Measurements from ENCODE around the gene GABRR1. TPM values are rescaled to one million over a fixed set of nuclear protein-coding genes. Genes with fewer than 3 reads are reported as not detected.

Gene GABRR1
- total RNA-seq, 5 donors from 2014 or later (not counting 1 experiment from before 2014, with no cell fraction given), result not detected

- Histone ChIP-seq H3K4me1 (ENCODE audit: control insufficient read depth in 1 of 2, extremely low read depth in 1 of 2, insufficient read depth in 2 of 2, low read length in 2 of 2) (no peaks in the 10 kb centered on the region), H3K36me3 (ENCODE audit: control insufficient read depth in 2 of 2, extremely low read depth in 1 of 2, insufficient read depth in 1 of 2, low read length in 1 of 2) (no peaks in the 10 kb centered on the region), H3K27me3 (replicated peaks in 1 of 2; ENCODE audit: control insufficient read depth in 2 of 2, extremely low read depth in 1 of 2, insufficient read depth in 2 of 2, low read length in 1 of 2) (no peaks in the 10 kb centered on the region), H3K4me3 (ENCODE audit: control insufficient read depth in 1 of 2, extremely low read depth in 1 of 2, low read length in 1 of 2) (no peak overlapping the region), H3K27ac (ENCODE audit: low read length) (no peak overlapping the region), H3K9me3 (no peaks in the 10 kb centered on the region)
- no peak for DNase-seq
- ATAC-seq (replicated peaks in 1 of 4), result no peak
- Mint-ChIP-seq H3K4me3 (no peak overlapping the region), H3K27me3 (peaks cover 6 to 13% of the 10 kb centered on the region in 2 donors), H3K4me1 (no peaks in the 10 kb centered on the region), H3K9me3 (no peaks in the 10 kb centered on the region), H3K36me3 (no peaks in the 10 kb centered on the region), H3K27ac (no peak overlapping the region)
- CTCF ChIA-PET, result interaction anchor here in 1 of 2 donors (0.6 kb wide), 1 partner anchor 27 kb away, joined by 4 read pairs; no protein-coding TSS in a partner anchor
- WGBS (ENCODE audit: insufficient coverage), result no CpG with 5 or more reads among the region's 5 CpGs
- POLR2A ChIA-PET, result no interaction called here
Measured at GRCh38 chr6:89212472-89212871, 4.7 kb downstream of the GABRR1 start.

- Mint-ChIP-seq H3K4me1 (no peaks in the 10 kb centered on the region), H3K27me3 (peaks cover 6 to 18% of the 10 kb centered on the region in 2 donors), H3K27ac (no peak overlapping the region), H3K36me3 (no peaks in the 10 kb centered on the region), H3K4me3 (no peak overlapping the region), H3K9me3 (no peaks in the 10 kb centered on the region)
- no peaks in the 10 kb centered on the region for H3K9me3 ChIP-seq
- no peak overlapping the region for H3K4me3 ChIP-seq (ENCODE audit: control insufficient read depth in 1 of 2, extremely low read depth in 1 of 2, low read length in 1 of 2)
- H3K36me3 ChIP-seq (ENCODE audit: control insufficient read depth in 2 of 2, extremely low read depth in 1 of 2, insufficient read depth in 1 of 2, low read length in 1 of 2), result no peaks in the 10 kb centered on the region
- ChIA-PET POLR2A (no interaction called here), CTCF (no interaction called here)
- 93% methylated on average over 5 of the region's 6 CpGs for WGBS (ENCODE audit: insufficient coverage)
- ATAC-seq (replicated peaks in 1 of 4), result no peak
- no peak for DNase-seq
- H3K27me3 ChIP-seq (replicated peaks in 1 of 2; ENCODE audit: control insufficient read depth in 2 of 2, extremely low read depth in 1 of 2, insufficient read depth in 2 of 2, low read length in 1 of 2), result no peaks in the 10 kb centered on the region
- H3K27ac ChIP-seq (ENCODE audit: low read length), result no peak overlapping the region
- no peaks in the 10 kb centered on the region for H3K4me1 ChIP-seq (ENCODE audit: control insufficient read depth in 1 of 2, extremely low read depth in 1 of 2, insufficient read depth in 2 of 2, low read length in 2 of 2)
Measured at GRCh38 chr6:89209457-89209856, 7.7 kb downstream of the GABRR1 start.

- ChIA-PET POLR2A (no interaction called here), CTCF (no interaction called here)
- no peaks in the 10 kb centered on the region for H3K36me3 Mint-ChIP-seq
Measured at GRCh38 chr6:89208551-89208950, 8.6 kb downstream of the GABRR1 start.

GRCh38 chr6:89205819-89206218, 11.3 kb downstream of the GABRR1 start:
- no peaks in the 10 kb centered on the region for H3K9me3 Mint-ChIP-seq
- POLR2A ChIA-PET, result no interaction called here

More at GRCh38 chr6:89208551-89208950, 8.6 kb downstream of the GABRR1 start:
- 90% methylated on average over 2 of the region's 4 CpGs for WGBS (ENCODE audit: insufficient coverage)
- H3K9me3 ChIP-seq, result no peaks in the 10 kb centered on the region
- no peaks in the 10 kb centered on the region for H3K36me3 ChIP-seq (ENCODE audit: control insufficient read depth in 2 of 2, extremely low read depth in 1 of 2, insufficient read depth in 1 of 2, low read length in 1 of 2)
- no peak for ATAC-seq (replicated peaks in 1 of 4)
- Mint-ChIP-seq H3K9me3 (no peaks in the 10 kb centered on the region), H3K27ac (no peak overlapping the region), H3K4me3 (no peak overlapping the region), H3K27me3 (peaks cover 6 to 18% of the 10 kb centered on the region in 2 donors), H3K4me1 (no peaks in the 10 kb centered on the region)
- no peaks in the 10 kb centered on the region for H3K27me3 ChIP-seq (replicated peaks in 1 of 2; ENCODE audit: control insufficient read depth in 2 of 2, extremely low read depth in 1 of 2, insufficient read depth in 2 of 2, low read length in 1 of 2)
- H3K4me1 ChIP-seq (ENCODE audit: control insufficient read depth in 1 of 2, extremely low read depth in 1 of 2, insufficient read depth in 2 of 2, low read length in 2 of 2), result no peaks in the 10 kb centered on the region
- DNase-seq, result no peak
- no peak overlapping the region for H3K4me3 ChIP-seq (ENCODE audit: control insufficient read depth in 1 of 2, extremely low read depth in 1 of 2, low read length in 1 of 2)
- H3K27ac ChIP-seq (ENCODE audit: low read length), result no peak overlapping the region

GRCh38 chr6:89204096-89204495, 13.1 kb downstream of the GABRR1 start:
- H3K27me3 ChIP-seq (replicated peaks in 1 of 2; ENCODE audit: control insufficient read depth in 2 of 2, extremely low read depth in 1 of 2, insufficient read depth in 2 of 2, low read length in 1 of 2), result no peaks in the 10 kb centered on the region
- no peak overlapping the region for H3K27ac Mint-ChIP-seq
- no peaks in the 10 kb centered on the region for H3K9me3 Mint-ChIP-seq
- H3K4me1 ChIP-seq (ENCODE audit: control insufficient read depth in 1 of 2, extremely low read depth in 1 of 2, insufficient read depth in 2 of 2, low read length in 2 of 2), result no peaks in the 10 kb centered on the region
- H3K27me3 Mint-ChIP-seq, result peaks cover 0 to 9% of the 10 kb centered on the region in 2 donors
- CTCF ChIA-PET, result no interaction called here
- H3K4me3 Mint-ChIP-seq, result no peak overlapping the region
- H3K36me3 ChIP-seq (ENCODE audit: control insufficient read depth in 2 of 2, extremely low read depth in 1 of 2, insufficient read depth in 1 of 2, low read length in 1 of 2), result no peaks in the 10 kb centered on the region
- ATAC-seq (replicated peaks in 1 of 4), result no peak
- H3K9me3 ChIP-seq, result no peaks in the 10 kb centered on the region
- no peaks in the 10 kb centered on the region for H3K36me3 Mint-ChIP-seq
- POLR2A ChIA-PET, result no interaction called here
- H3K27ac ChIP-seq (ENCODE audit: low read length), result no peak overlapping the region
- WGBS (ENCODE audit: insufficient coverage), result 82% methylated on average over 6 of the region's 11 CpGs
- DNase-seq, result no peak
- no peak overlapping the region for H3K4me3 ChIP-seq (ENCODE audit: control insufficient read depth in 1 of 2, extremely low read depth in 1 of 2, low read length in 1 of 2)
- H3K4me1 Mint-ChIP-seq, result no peaks in the 10 kb centered on the region

More at GRCh38 chr6:89205819-89206218, 11.3 kb downstream of the GABRR1 start:
- DNase-seq (no peak), ATAC-seq (replicated peaks in 1 of 4) (no peak)
- peaks cover 0 to 11% of the 10 kb centered on the region in 2 donors for H3K27me3 Mint-ChIP-seq
- Histone ChIP-seq H3K27ac (ENCODE audit: low read length) (no peak overlapping the region), H3K27me3 (replicated peaks in 1 of 2; ENCODE audit: control insufficient read depth in 2 of 2, extremely low read depth in 1 of 2, insufficient read depth in 2 of 2, low read length in 1 of 2) (no peaks in the 10 kb centered on the region), H3K4me1 (ENCODE audit: control insufficient read depth in 1 of 2, extremely low read depth in 1 of 2, insufficient read depth in 2 of 2, low read length in 2 of 2) (no peaks in the 10 kb centered on the region), H3K36me3 (ENCODE audit: control insufficient read depth in 2 of 2, extremely low read depth in 1 of 2, insufficient read depth in 1 of 2, low read length in 1 of 2) (no peaks in the 10 kb centered on the region), H3K9me3 (no peaks in the 10 kb centered on the region), H3K4me3 (ENCODE audit: control insufficient read depth in 1 of 2, extremely low read depth in 1 of 2, low read length in 1 of 2) (no peak overlapping the region)
- H3K27ac Mint-ChIP-seq, result no peak overlapping the region
- 79% methylated on average over 3 of the region's 4 CpGs for whole genome bisulfite sequencing (ENCODE audit: insufficient coverage)
- no peak overlapping the region for H3K4me3 Mint-ChIP-seq
- H3K4me1 Mint-ChIP-seq, result no peaks in the 10 kb centered on the region
- H3K36me3 Mint-ChIP-seq, result no peaks in the 10 kb centered on the region
- CTCF ChIA-PET, result no interaction called here

- Histone ChIP-seq H3K36me3 (ENCODE audit: control insufficient read depth in 2 of 2, extremely low read depth in 1 of 2, insufficient read depth in 1 of 2, low read length in 1 of 2) (no peaks in the 10 kb centered on the region), H3K4me3 (ENCODE audit: control insufficient read depth in 1 of 2, extremely low read depth in 1 of 2, low read length in 1 of 2) (no peak overlapping the region), H3K4me1 (ENCODE audit: control insufficient read depth in 1 of 2, extremely low read depth in 1 of 2, insufficient read depth in 2 of 2, low read length in 2 of 2) (no peaks in the 10 kb centered on the region), H3K9me3 (no peaks in the 10 kb centered on the region), H3K27me3 (replicated peaks in 1 of 2; ENCODE audit: control insufficient read depth in 2 of 2, extremely low read depth in 1 of 2, insufficient read depth in 2 of 2, low read length in 1 of 2) (peaks cover 0 to 5% of the 10 kb centered on the region in 2 experiments), H3K27ac (ENCODE audit: low read length) (no peak overlapping the region)
- Mint-ChIP-seq H3K4me3 (no peak overlapping the region), H3K36me3 (no peaks in the 10 kb centered on the region), H3K27ac (no peak overlapping the region), H3K9me3 (peaks cover 0 to 3% (median under 1%) of the 10 kb centered on the region in 3 donors), H3K4me1 (no peaks in the 10 kb centered on the region), H3K27me3 (peaks cover 0 to 4% of the 10 kb centered on the region in 2 donors)
- WGBS (ENCODE audit: insufficient coverage), result 87% methylated on average over 7 of the region's 7 CpGs
- ChIA-PET CTCF (no interaction called here), POLR2A (no interaction called here)
- ATAC-seq (replicated peaks in 1 of 4) (no peak), DNase-seq (no peak)
Measured at GRCh38 chr6:89200706-89201215, 16.4 kb downstream of the GABRR1 start.

GRCh38 chr6:89199579-89199978, 17.6 kb downstream of the GABRR1 start:
- no peak overlapping the region for H3K4me3 Mint-ChIP-seq
- ATAC-seq (replicated peaks in 1 of 4), result no peak
- Histone ChIP-seq H3K9me3 (no peaks in the 10 kb centered on the region), H3K4me1 (ENCODE audit: control insufficient read depth in 1 of 2, extremely low read depth in 1 of 2, insufficient read depth in 2 of 2, low read length in 2 of 2) (no peaks in the 10 kb centered on the region), H3K27ac (ENCODE audit: low read length) (no peak overlapping the region), H3K36me3 (ENCODE audit: control insufficient read depth in 2 of 2, extremely low read depth in 1 of 2, insufficient read depth in 1 of 2, low read length in 1 of 2) (no peaks in the 10 kb centered on the region), H3K4me3 (ENCODE audit: control insufficient read depth in 1 of 2, extremely low read depth in 1 of 2, low read length in 1 of 2) (no peak overlapping the region), H3K27me3 (replicated peaks in 1 of 2; ENCODE audit: control insufficient read depth in 2 of 2, extremely low read depth in 1 of 2, insufficient read depth in 2 of 2, low read length in 1 of 2) (peaks cover 0 to 5% of the 10 kb centered on the region in 2 experiments)
- ChIA-PET CTCF (no interaction called here), POLR2A (no interaction called here)
- H3K27ac Mint-ChIP-seq, result no peak overlapping the region
- no peaks in the 10 kb centered on the region for H3K4me1 Mint-ChIP-seq
- no peaks in the 10 kb centered on the region for H3K36me3 Mint-ChIP-seq
- DNase-seq, result no peak
- peaks cover 0 to 4% of the 10 kb centered on the region in 2 donors for H3K27me3 Mint-ChIP-seq
- H3K9me3 Mint-ChIP-seq, result peaks cover 4 to 10% (median 9%) of the 10 kb centered on the region in 3 donors
- WGBS (ENCODE audit: insufficient coverage), result 40% methylated on average over 1 of the region's 2 CpGs
